CD14-positive monocyte (primary cell): Measurements from ENCODE around the gene RASGEF1B. TPM values are rescaled to one million over a fixed set of nuclear protein-coding genes. Genes with fewer than 3 reads are reported as not detected.

Experiments
- DNase-seq, 3 donors: peaks; one replicate each; pipeline ENCODE4 v3.0.0-alpha.2; 2011 to 2022
- H2AFZ ChIP-seq: 2 replicates; pipeline ENCODE4 v1.6.0; 2012; ENCODE audit warnings: mild to moderate bottlenecking, low read depth, low read length, inconsistent platforms; ENCODE audit not compliant: insufficient read depth, poor library complexity, severe bottlenecking
- H3K27ac ChIP-seq, 2 donors: 1 replicate in 1 of 2; 2 replicates in 1 of 2; pipeline ENCODE4 v1.5.1; 2012 to 2013; ENCODE audit warnings: low read length in 2 of 2, control low read depth in 1 of 2, inconsistent platforms in 1 of 2, low read depth in 1 of 2, mild to moderate bottlenecking in 1 of 2
- H3K27me3 ChIP-seq, 2 donors: one replicate each; pipeline versions ENCODE4 v1.6.0 to v1.6.1; 2011 to 2013; ENCODE audit warnings: low read length in 2 of 2; ENCODE audit not compliant: control insufficient read depth in 2 of 2, insufficient read depth in 2 of 2
- H3K36me3 ChIP-seq, 2 donors: replicated peaks in 1 of 2; 1 replicate in 1 of 2; 2 replicates in 1 of 2; pipeline versions ENCODE4 v1.5.1 to v1.6.1; 2012 to 2013; ENCODE audit warnings: low read length in 2 of 2, control low read depth in 1 of 2, inconsistent platforms in 1 of 2, mild to moderate bottlenecking in 1 of 2; ENCODE audit not compliant: insufficient read depth in 2 of 2, control insufficient read depth in 1 of 2
- H3K4me1 ChIP-seq, 2 donors: 1 replicate in 1 of 2; 2 replicates in 1 of 2; pipeline versions ENCODE4 v1.5.1 to v1.6.1; 2012 to 2013; ENCODE audit warnings: low read length in 2 of 2, control low read depth in 1 of 2, inconsistent platforms in 1 of 2, mild to moderate bottlenecking in 1 of 2, moderate library complexity in 1 of 2; ENCODE audit not compliant: insufficient read depth in 2 of 2, control insufficient read depth in 1 of 2
- H3K4me2 ChIP-seq: replicated peaks from 2 replicates; pipeline ENCODE3; 2012; ENCODE audit warnings: low read length, moderate library complexity, mild to moderate bottlenecking; ENCODE audit not compliant: poor library complexity, severe bottlenecking; ENCODE audit errors: extremely low read depth
- H3K4me3 ChIP-seq, 3 experiments: fragments of 200-600 bp in 1 of 3; sonication (generic) in 1 of 3; replicated peaks in 1 of 3; 1 replicate in 2 of 3; 2 replicates in 1 of 3; pipeline ENCODE4 v1.5.1; 2011 to 2013; ENCODE audit warnings: low read length in 3 of 3, mild to moderate bottlenecking in 3 of 3, control low read depth in 2 of 3, low read depth in 2 of 3, inconsistent platforms in 1 of 3, moderate library complexity in 1 of 3
- H3K79me2 ChIP-seq: 2 replicates; pipeline ENCODE4 v1.6.0; 2012; ENCODE audit warnings: mild to moderate bottlenecking, control low read depth, inconsistent platforms, low read length, moderate library complexity; ENCODE audit not compliant: insufficient read depth
- H3K9ac ChIP-seq: 2 replicates; pipeline ENCODE4 v1.6.0; 2017; ENCODE audit warnings: low read length, mild to moderate bottlenecking; ENCODE audit not compliant: insufficient read depth, poor library complexity, severe bottlenecking
- H3K9me3 ChIP-seq, 2 donors: replicated peaks in 1 of 2; 1 replicate in 1 of 2; 2 replicates in 1 of 2; pipeline versions ENCODE4 v1.5.1 to v1.6.1; 2012 to 2013; ENCODE audit warnings: low read length in 2 of 2, control low read depth in 1 of 2; ENCODE audit not compliant: control insufficient read depth in 1 of 2, insufficient read depth in 1 of 2
- H4K20me1 ChIP-seq: 2 replicates; pipeline ENCODE4 v1.6.0; 2012; ENCODE audit warnings: mild to moderate bottlenecking, low read length, control low read depth, moderate library complexity; ENCODE audit not compliant: insufficient read depth
- H3K27ac Mint-ChIP-seq, 7 donors: one replicate each; pipeline ENCODE4 v1.8.0; 2020; ENCODE audit warnings: mild to moderate bottlenecking in 7 of 7, mixed read lengths in 7 of 7, moderate library complexity in 6 of 7, inconsistent platforms in 2 of 7
- H3K27me3 Mint-ChIP-seq, 3 donors: one replicate each; pipeline ENCODE4 v1.8.0; 2021 to 2022; ENCODE audit warnings: low read depth in 3 of 3, mild to moderate bottlenecking in 3 of 3, mixed read lengths in 3 of 3, moderate library complexity in 3 of 3, inconsistent platforms in 1 of 3
- H3K36me3 Mint-ChIP-seq, 2 donors: one replicate each; pipeline ENCODE4 v1.8.0; 2020; ENCODE audit warnings: mixed read lengths in 2 of 2, inconsistent platforms in 1 of 2, mild to moderate bottlenecking in 1 of 2
- H3K4me1 Mint-ChIP-seq: one replicate; pipeline ENCODE4 v1.8.0; 2020; ENCODE audit warnings: mild to moderate bottlenecking, mixed read lengths
- H3K4me3 Mint-ChIP-seq, 2 donors: one replicate each; pipeline ENCODE4 v1.8.0; 2020; ENCODE audit warnings: mild to moderate bottlenecking in 2 of 2, mixed read lengths in 2 of 2, moderate library complexity in 1 of 2
- H3K9me3 Mint-ChIP-seq, 7 donors: one replicate each; pipeline ENCODE4 v1.8.0; 2020 to 2022; ENCODE audit warnings: mixed read lengths in 7 of 7, mild to moderate bottlenecking in 6 of 7, moderate library complexity in 6 of 7, inconsistent platforms in 2 of 7
- WGBS: methylation state at CpG from one replicate; pipeline ENCODE4 v1.1.5; 2013; ENCODE audit warnings: missing lambda C conversion rate; ENCODE audit not compliant: insufficient coverage; 5-methylcytosine and 5-hydroxymethylcytosine counted together
- intact Hi-C, 2 donors: fragments of 100-400 bp; cut with micrococcal nuclease; formaldehyde crosslinking; loops; one replicate each; pipeline versions ENCODE4 v1.15.0 to v1.15.1; 2023
- polyA plus RNA-seq, 3 donors: library from polyadenylated mRNA; depleted of rRNA in 1 of 3; unstranded in 2 of 3; stranded (reverse) in 1 of 3; fragments of 300-500 nt in 2 of 3; fragments of >200 nt in 1 of 3; fragmentation: Illumina TruSeq in 2 of 3; gene quantifications; 1 replicate in 2 of 3; 2 replicates in 1 of 3; pipeline ENCODE4 v1.2.3, GENCODE V29; 2012 to 2021
- TF ChIP-seq, protein P1 (sequence below): fragments of 200-600 bp; IDR thresholded peaks from one replicate; pipeline ENCODE4 v1.8.0; 2022; ENCODE audit warnings: antibody characterized with exemption, mild to moderate bottlenecking

The RASGEF1B gene
- polyA plus RNA-seq, 3 donors: 20.3 to 76.9 (median 36.6) TPM

DNA sequence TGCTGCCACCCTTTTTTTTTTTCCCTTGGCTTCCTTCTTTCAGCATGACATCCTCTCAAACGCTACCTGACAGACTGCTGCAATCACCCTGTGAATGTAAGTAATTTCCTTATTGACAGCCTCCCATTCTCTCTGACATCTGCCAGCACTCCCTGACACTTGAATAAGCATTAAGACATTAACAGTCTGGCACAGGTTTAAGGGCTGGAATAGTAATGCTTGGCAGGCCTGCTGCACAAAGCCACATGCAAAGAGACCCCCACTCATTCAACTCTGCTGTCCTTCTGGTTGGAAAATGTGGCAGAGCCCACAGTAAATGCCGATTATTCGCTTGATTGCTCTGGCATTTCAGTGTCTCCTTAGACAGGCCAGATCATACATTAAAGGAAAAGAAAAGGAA lies 28.1 kb upstream of the RASGEF1B start:
- Mint-ChIP-seq H3K4me3 (no peak overlapping the region), H3K4me1 (peaks cover 32% of the 10 kb centered on the region), H3K27ac (no peak overlapping the region), H3K9me3 (no peaks in the 10 kb centered on the region), H3K36me3 (peaks cover 0 to 7% of the 10 kb centered on the region in 2 donors), H3K27me3 (peaks cover 2 to 5% (median 3%) of the 10 kb centered on the region in 3 donors)
- TF ChIP-seq, protein P1, sequence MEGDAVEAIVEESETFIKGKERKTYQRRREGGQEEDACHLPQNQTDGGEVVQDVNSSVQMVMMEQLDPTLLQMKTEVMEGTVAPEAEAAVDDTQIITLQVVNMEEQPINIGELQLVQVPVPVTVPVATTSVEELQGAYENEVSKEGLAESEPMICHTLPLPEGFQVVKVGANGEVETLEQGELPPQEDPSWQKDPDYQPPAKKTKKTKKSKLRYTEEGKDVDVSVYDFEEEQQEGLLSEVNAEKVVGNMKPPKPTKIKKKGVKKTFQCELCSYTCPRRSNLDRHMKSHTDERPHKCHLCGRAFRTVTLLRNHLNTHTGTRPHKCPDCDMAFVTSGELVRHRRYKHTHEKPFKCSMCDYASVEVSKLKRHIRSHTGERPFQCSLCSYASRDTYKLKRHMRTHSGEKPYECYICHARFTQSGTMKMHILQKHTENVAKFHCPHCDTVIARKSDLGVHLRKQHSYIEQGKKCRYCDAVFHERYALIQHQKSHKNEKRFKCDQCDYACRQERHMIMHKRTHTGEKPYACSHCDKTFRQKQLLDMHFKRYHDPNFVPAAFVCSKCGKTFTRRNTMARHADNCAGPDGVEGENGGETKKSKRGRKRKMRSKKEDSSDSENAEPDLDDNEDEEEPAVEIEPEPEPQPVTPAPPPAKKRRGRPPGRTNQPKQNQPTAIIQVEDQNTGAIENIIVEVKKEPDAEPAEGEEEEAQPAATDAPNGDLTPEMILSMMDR: no peak
- H3K4me1 ChIP-seq: peaks cover 18 to 26% of the 10 kb centered on the region in 2 donors
- H3K79me2 ChIP-seq: no peaks in the 10 kb centered on the region
- intact Hi-C loops: loop anchor here in 1 of 2 donors (10.0 kb wide), 1 partner anchor 135 kb away; no protein-coding TSS in a partner anchor
- no peak overlapping the region for H3K4me2 ChIP-seq
- H3K27me3 ChIP-seq: no peaks in the 10 kb centered on the region
- H3K9ac ChIP-seq: no peak overlapping the region
- H3K9me3 ChIP-seq: no peaks in the 10 kb centered on the region
- no peak overlapping the region for H2AFZ ChIP-seq
- H3K27ac ChIP-seq: no peak overlapping the region
- no CpG with 5 or more reads among the region's 3 CpGs for WGBS
- no peak for DNase-seq
- no peaks in the 10 kb centered on the region for H4K20me1 ChIP-seq
- H3K36me3 ChIP-seq: no peaks in the 10 kb centered on the region
- H3K4me3 ChIP-seq: no peak overlapping the region

DNA sequence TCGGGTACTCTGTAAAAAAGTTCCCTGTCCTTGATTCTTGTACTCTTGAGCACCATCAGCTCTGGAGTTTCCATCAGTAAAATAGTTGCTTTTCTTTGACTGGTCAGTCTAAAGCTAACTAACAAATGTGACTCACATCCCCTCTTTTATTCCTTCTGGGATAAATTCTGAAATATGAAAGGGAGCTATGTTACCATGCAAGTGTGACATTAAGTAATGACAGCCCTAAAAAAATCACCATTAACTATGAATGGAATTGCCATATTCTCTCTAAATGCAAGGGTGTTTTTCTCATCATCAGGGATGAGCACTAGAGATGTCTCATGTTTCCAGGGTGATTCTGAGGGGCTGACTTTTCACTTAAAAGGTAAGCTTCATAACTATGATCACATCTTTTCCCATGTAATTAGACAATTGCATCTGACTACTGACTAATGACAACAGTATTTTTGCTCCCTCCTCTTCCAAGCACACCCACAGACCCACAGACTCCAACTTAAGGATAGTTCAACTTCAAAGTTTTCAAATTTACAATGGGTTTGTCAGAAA lies 26.9 kb upstream of the RASGEF1B start:
- WGBS: 83% methylated on average over 1 of the region's 1 CpG
- intact Hi-C loops: no loop called here
- no peak overlapping the region for H3K4me2 ChIP-seq
- H3K4me1 ChIP-seq: peaks cover 21 to 26% of the 10 kb centered on the region in 2 donors
- Mint-ChIP-seq H3K27me3 (peaks cover 2 to 3% (median 3%) of the 10 kb centered on the region in 3 donors), H3K27ac (no peak overlapping the region), H3K9me3 (no peaks in the 10 kb centered on the region), H3K36me3 (no peaks in the 10 kb centered on the region), H3K4me3 (no peak overlapping the region), H3K4me1 (peaks cover 27% of the 10 kb centered on the region)
- TF ChIP-seq, protein P1: no peak
- no peaks in the 10 kb centered on the region for H3K27me3 ChIP-seq
- H3K27ac ChIP-seq: no peak overlapping the region
- H3K36me3 ChIP-seq: no peaks in the 10 kb centered on the region
- H3K4me3 ChIP-seq: no peak overlapping the region
- H2AFZ ChIP-seq: no peak overlapping the region
- no peaks in the 10 kb centered on the region for H4K20me1 ChIP-seq
- no peak overlapping the region for H3K9ac ChIP-seq
- no peaks in the 10 kb centered on the region for H3K9me3 ChIP-seq
- no peak for DNase-seq
- no peaks in the 10 kb centered on the region for H3K79me2 ChIP-seq
